Tibial artery (tissue), 4 donors: ENCODE results near the gene TIE1.

Source experiments
- DNase-seq, 2 donors: peaks; one replicate each; pipeline ENCODE4 v3.0.0-alpha.2; 2019
- H3K27ac ChIP-seq, 2 donors: fragments of 200-600 bp; sonication (generic) in 1 of 2; 1 replicate in 1 of 2; 2 replicates in 1 of 2; pipeline ENCODE4 v1.5.1; 2018 to 2019; ENCODE audit warnings: mild to moderate bottlenecking in 1 of 2
- H3K27me3 ChIP-seq, 2 donors: fragments of 200-600 bp; sonication (generic) in 1 of 2; one replicate each; pipeline versions ENCODE4 v1.5.1 to v1.6.0; 2016 to 2019
- H3K36me3 ChIP-seq, 3 donors: fragments of 200-600 bp; sonication (generic) in 2 of 3; one replicate each; pipeline ENCODE4 v1.5.1; 2016 to 2019; ENCODE audit warnings: mild to moderate bottlenecking in 2 of 3
- H3K4me1 ChIP-seq, 4 donors: fragments of 200-600 bp; sonication (generic) in 2 of 4; 1 replicate in 3 of 4; 2 replicates in 1 of 4; pipeline ENCODE4 v1.5.1; 2016 to 2019
- H3K4me3 ChIP-seq, 2 donors: fragments of 200-600 bp; sonication (generic) in 1 of 2; 1 replicate in 1 of 2; 2 replicates in 1 of 2; pipeline ENCODE4 v1.5.1; 2018 to 2019; ENCODE audit warnings: mild to moderate bottlenecking in 2 of 2
- H3K9me3 ChIP-seq, 3 donors: fragments of 200-600 bp; sonication (generic) in 1 of 3; one replicate each; pipeline ENCODE4 v1.5.1; 2016 to 2019
- CTCF ChIP-seq, 2 experiments: fragments of 200-600 bp in 1 of 2; fragments of 450-650 bp in 1 of 2; IDR thresholded peaks; one replicate each; pipeline ENCODE4 v1.5.1; 2017 to 2019; ENCODE audit warnings: antibody characterized with exemption in 2 of 2, mild to moderate bottlenecking in 1 of 2, moderate library complexity in 1 of 2
- intact Hi-C: fragments of 100-400 bp; cut with DNase I; formaldehyde crosslinking; loops from one replicate; pipeline ENCODE4 v1.15.0; 2023; ENCODE audit warnings: low total_unique reads

The TIE1 gene

GRCh38 chr1:43292216-43292615 lies 8.6 kb upstream of the TIE1 start:
- H3K27ac ChIP-seq = no peak overlapping the region
- DNase-seq = no peak
- no peaks in the 10 kb centered on the region for H3K36me3 ChIP-seq
- no peak for TF ChIP-seq CTCF (IDR thresholded peaks at IDR 0.05)
- no peak overlapping the region for H3K4me3 ChIP-seq
- H3K4me1 ChIP-seq = peaks cover 0 to 28% (median 17%) of the 10 kb centered on the region in 4 donors
- H3K27me3 ChIP-seq = no peaks in the 10 kb centered on the region
- intact Hi-C loops = no loop called here
- no peaks in the 10 kb centered on the region for H3K9me3 ChIP-seq

GRCh38 chr1:43292679-43293078 lies 8.1 kb upstream of the TIE1 start:
- H3K27me3 ChIP-seq = no peaks in the 10 kb centered on the region
- peaks cover 0 to 28% (median 17%) of the 10 kb centered on the region in 4 donors for H3K4me1 ChIP-seq
- no peak for DNase-seq
- H3K9me3 ChIP-seq = no peaks in the 10 kb centered on the region
- no peak overlapping the region for H3K27ac ChIP-seq
- H3K4me3 ChIP-seq = no peak overlapping the region
- TF ChIP-seq CTCF (IDR thresholded peaks at IDR 0.05) = no peak
- intact Hi-C loops = no loop called here
- no peaks in the 10 kb centered on the region for H3K36me3 ChIP-seq

- DNase-seq = no peak
- Histone ChIP-seq H3K4me3 (no peak overlapping the region), H3K4me1 (peaks cover 0 to 28% (median 17%) of the 10 kb centered on the region in 4 donors), H3K27ac (no peak overlapping the region), H3K9me3 (no peaks in the 10 kb centered on the region), H3K27me3 (no peaks in the 10 kb centered on the region), H3K36me3 (no peaks in the 10 kb centered on the region)
- no peak for TF ChIP-seq CTCF (IDR thresholded peaks at IDR 0.05)
- intact Hi-C loops = no loop called here
These were observed 7.6 kb upstream of the TIE1 start for GRCh38 chr1:43293176-43293575.

DNA sequence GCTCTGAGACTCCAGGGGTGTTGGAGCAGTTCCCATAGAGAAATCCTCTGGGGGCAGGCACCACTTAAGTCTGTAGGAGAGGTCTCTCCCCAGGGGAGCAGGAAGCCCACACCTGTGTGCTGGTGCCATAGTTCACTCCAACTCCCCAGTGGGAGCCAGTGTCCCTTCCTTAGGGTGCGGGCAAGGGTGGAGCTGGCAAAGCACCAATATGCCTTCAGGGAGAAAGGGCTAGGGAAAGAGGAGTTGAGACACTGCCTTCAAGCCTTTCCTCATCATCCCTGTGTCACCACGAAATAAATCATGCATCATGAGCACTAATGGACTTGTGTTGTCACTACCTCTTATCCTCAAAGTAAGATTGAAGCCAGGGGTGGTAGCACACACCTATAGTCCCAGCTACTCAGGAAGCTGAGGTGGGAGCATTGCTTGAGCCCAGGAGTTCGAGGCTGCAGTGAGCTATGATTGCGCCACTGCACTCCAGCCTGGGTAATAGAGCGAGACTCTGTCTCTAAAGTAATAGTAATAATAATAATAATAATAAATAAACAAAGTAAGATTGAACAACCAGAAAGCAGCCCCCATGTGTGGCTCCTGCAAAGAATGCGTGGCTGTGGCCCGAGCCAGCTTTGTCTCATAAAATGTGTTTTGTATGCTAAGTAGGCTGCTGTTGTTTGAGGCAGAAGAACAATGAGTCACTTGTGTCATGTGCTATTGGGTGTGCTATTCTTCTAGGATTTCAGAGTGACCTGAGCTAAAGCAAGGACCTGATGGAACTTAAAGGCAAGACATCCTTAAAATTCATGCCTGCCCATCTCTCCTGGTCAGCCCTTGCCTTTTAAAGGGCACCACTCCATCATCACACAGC lies 6.7 kb upstream of the TIE1 start:
- Histone ChIP-seq H3K27ac (peak overlapping the region in 1 of 2 donors; percentile 36), H3K4me1 (peaks cover 0 to 28% (median 17%) of the 10 kb centered on the region in 4 donors), H3K4me3 (no peak overlapping the region), H3K27me3 (no peaks in the 10 kb centered on the region), H3K9me3 (no peaks in the 10 kb centered on the region), H3K36me3 (no peaks in the 10 kb centered on the region)
- intact Hi-C loops = no loop called here
- no peak for DNase-seq
- TF ChIP-seq CTCF (IDR thresholded peaks at IDR 0.05) = no peak

GRCh38 chr1:43294761-43295160 lies 6.0 kb upstream of the TIE1 start:
- Histone ChIP-seq H3K4me3 (no peak overlapping the region), H3K4me1 (peaks cover 0 to 28% (median 17%) of the 10 kb centered on the region in 4 donors), H3K9me3 (no peaks in the 10 kb centered on the region), H3K27ac (peak overlapping the region; percentile 36 to 42), H3K36me3 (no peaks in the 10 kb centered on the region), H3K27me3 (no peaks in the 10 kb centered on the region)
- TF ChIP-seq CTCF (IDR thresholded peaks at IDR 0.05) = no peak
- intact Hi-C loops = no loop called here
- DNase-seq = no peak
